ENCODE data around the gene RAB27B. TPM values are rescaled to one million over a fixed set of nuclear protein-coding genes. Genes with fewer than 3 reads are reported as not detected.

The RAB27B gene
- total and polyA plus RNA-seq, 2 donors (not counting 1 experiment from before 2014, with no cell fraction given) = 0.01 to 0.07 TPM

DNA sequence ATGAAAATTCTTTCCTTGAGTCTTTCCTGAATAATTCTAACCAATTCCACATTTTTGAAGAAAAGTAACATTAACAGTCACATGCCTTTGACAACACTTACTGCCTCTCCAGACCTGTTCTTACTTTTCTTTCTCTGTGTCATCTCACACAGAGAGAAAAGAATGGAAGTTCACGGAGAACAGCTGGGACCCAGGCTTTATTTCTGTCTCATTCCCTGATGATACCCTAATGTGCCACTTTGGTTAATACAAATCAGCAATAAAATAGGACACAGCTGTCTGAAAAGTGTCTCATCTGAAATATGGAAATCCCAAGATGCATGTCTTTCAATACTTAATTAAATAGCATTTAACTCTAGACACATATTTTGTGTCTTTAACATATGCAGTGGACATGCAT is 42.1 kb upstream of the RAB27B start:
- no peaks in the 10 kb centered on the region for H3K36me3 ChIP-seq (replicated peaks in 1 of 2; ENCODE audit: control extremely low read depth in 1 of 2, control insufficient read depth in 1 of 2, extremely low read depth in 1 of 2, insufficient read depth in 2 of 2, low read length in 1 of 2)
- Mint-ChIP-seq H3K4me1 (peaks cover 3% of the 10 kb centered on the region), H3K27me3 (peaks cover 9% of the 10 kb centered on the region), H3K4me3 (no peak overlapping the region), H3K27ac (no peak overlapping the region), H3K9me3 (ENCODE audit: insufficient read depth) (no peaks in the 10 kb centered on the region)
- H2AFZ ChIP-seq (ENCODE audit: insufficient read depth, low read depth, low read length, poor library complexity, severe bottlenecking) = no peak overlapping the region
- peaks cover 0 to 3% (median 0%) of the 10 kb centered on the region in 3 donors for H3K9me3 ChIP-seq (ENCODE audit: control extremely low read depth in 1 of 3, control insufficient read depth in 2 of 3, insufficient read depth in 1 of 3, low read length in 2 of 3)
- no peak overlapping the region for H3K4me2 ChIP-seq (replicated peaks; ENCODE audit: low read depth, low read length, poor library complexity, severe bottlenecking)
- no peaks in the 10 kb centered on the region for H3K79me2 ChIP-seq (ENCODE audit: control insufficient read depth, insufficient read depth, low read length)
- WGBS (ENCODE audit: insufficient coverage) = no CpG with 5 or more reads among the region's 1 CpG
- H4K20me1 ChIP-seq (ENCODE audit: control insufficient read depth, insufficient read depth, low read length, poor library complexity, severe bottlenecking) = no peaks in the 10 kb centered on the region
- no peak overlapping the region for H3K27ac ChIP-seq (ENCODE audit: low read length in 2 of 2)
- DNase-seq (no peak), ATAC-seq (ENCODE audit: low read depth) (no peak)
- ChIA-PET CTCF (no interaction called here), POLR2A (no interaction called here)
- TF ChIP-seq, protein P1, sequence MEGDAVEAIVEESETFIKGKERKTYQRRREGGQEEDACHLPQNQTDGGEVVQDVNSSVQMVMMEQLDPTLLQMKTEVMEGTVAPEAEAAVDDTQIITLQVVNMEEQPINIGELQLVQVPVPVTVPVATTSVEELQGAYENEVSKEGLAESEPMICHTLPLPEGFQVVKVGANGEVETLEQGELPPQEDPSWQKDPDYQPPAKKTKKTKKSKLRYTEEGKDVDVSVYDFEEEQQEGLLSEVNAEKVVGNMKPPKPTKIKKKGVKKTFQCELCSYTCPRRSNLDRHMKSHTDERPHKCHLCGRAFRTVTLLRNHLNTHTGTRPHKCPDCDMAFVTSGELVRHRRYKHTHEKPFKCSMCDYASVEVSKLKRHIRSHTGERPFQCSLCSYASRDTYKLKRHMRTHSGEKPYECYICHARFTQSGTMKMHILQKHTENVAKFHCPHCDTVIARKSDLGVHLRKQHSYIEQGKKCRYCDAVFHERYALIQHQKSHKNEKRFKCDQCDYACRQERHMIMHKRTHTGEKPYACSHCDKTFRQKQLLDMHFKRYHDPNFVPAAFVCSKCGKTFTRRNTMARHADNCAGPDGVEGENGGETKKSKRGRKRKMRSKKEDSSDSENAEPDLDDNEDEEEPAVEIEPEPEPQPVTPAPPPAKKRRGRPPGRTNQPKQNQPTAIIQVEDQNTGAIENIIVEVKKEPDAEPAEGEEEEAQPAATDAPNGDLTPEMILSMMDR (IDR thresholded peaks at IDR 0.05) = no peak
- no peak for TF ChIP-seq EZH2 (IDR thresholded peaks at IDR 0.05; ENCODE audit: borderline replicate concordance, insufficient read depth, low read depth, low read length, poor library complexity, severe bottlenecking)
- H3K4me1 ChIP-seq (ENCODE audit: control insufficient read depth in 2 of 2, insufficient read depth in 2 of 2, low read length in 2 of 2) = no peaks in the 10 kb centered on the region
- intact Hi-C loops (cut with micrococcal nuclease) = no loop called here
- H3K4me3 ChIP-seq (ENCODE audit: control extremely low read depth in 1 of 5, extremely low read depth in 1 of 5, insufficient read depth in 1 of 5, low read depth in 2 of 5, low read length in 4 of 5) = no peak overlapping the region
- H3K27me3 ChIP-seq (replicated peaks in 1 of 4; ENCODE audit: control extremely low read depth in 1 of 4, control insufficient read depth in 3 of 4, insufficient read depth in 4 of 4, low read length in 3 of 4) = no peaks in the 10 kb centered on the region
- H3K9ac ChIP-seq (ENCODE audit: low read length) = no peak overlapping the region

DNA sequence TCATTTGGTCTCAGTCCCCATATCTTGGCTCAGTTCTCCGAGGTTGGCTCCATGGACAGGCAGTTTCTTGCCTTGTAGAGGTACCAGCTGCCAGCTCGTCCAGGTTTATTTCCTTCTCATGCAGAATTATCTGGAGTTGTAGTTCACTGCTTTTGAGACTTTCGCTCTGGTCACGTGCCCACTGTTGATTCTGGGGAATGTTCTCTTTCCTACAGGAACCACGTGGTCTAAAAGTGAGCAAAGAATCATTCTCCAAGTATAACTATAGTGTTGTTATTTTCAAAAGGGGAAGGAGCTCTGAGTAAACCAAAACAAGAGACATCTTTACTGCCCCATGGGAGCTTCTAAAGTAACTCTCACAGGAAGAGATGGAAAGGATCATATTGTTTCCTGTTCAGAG is 41.2 kb upstream of the RAB27B start:
- H3K27ac ChIP-seq (ENCODE audit: low read length in 2 of 2) = no peak overlapping the region
- Mint-ChIP-seq H3K4me3 (no peak overlapping the region), H3K27ac (no peak overlapping the region), H3K27me3 (peaks cover 9% of the 10 kb centered on the region), H3K9me3 (ENCODE audit: insufficient read depth) (no peaks in the 10 kb centered on the region), H3K4me1 (peaks cover 3% of the 10 kb centered on the region)
- H3K36me3 ChIP-seq (replicated peaks in 1 of 2; ENCODE audit: control extremely low read depth in 1 of 2, control insufficient read depth in 1 of 2, extremely low read depth in 1 of 2, insufficient read depth in 2 of 2, low read length in 1 of 2) = no peaks in the 10 kb centered on the region
- WGBS (ENCODE audit: insufficient coverage) = 29% methylated on average over 2 of the region's 5 CpGs
- TF ChIP-seq EZH2 (IDR thresholded peaks at IDR 0.05; ENCODE audit: borderline replicate concordance, insufficient read depth, low read depth, low read length, poor library complexity, severe bottlenecking) = no peak
- TF ChIP-seq, protein P1 (IDR thresholded peaks at IDR 0.05) = no peak
- H3K9me3 ChIP-seq (ENCODE audit: control extremely low read depth in 1 of 3, control insufficient read depth in 2 of 3, insufficient read depth in 1 of 3, low read length in 2 of 3) = peaks cover 0 to 3% (median 0%) of the 10 kb centered on the region in 3 donors
- H2AFZ ChIP-seq (ENCODE audit: insufficient read depth, low read depth, low read length, poor library complexity, severe bottlenecking) = no peak overlapping the region
- no peak overlapping the region for H3K9ac ChIP-seq (ENCODE audit: low read length)
- H3K4me1 ChIP-seq (ENCODE audit: control insufficient read depth in 2 of 2, insufficient read depth in 2 of 2, low read length in 2 of 2) = no peaks in the 10 kb centered on the region
- intact Hi-C loops (cut with micrococcal nuclease) = no loop called here
- H3K27me3 ChIP-seq (replicated peaks in 1 of 4; ENCODE audit: control extremely low read depth in 1 of 4, control insufficient read depth in 3 of 4, insufficient read depth in 4 of 4, low read length in 3 of 4) = no peaks in the 10 kb centered on the region
- ATAC-seq (ENCODE audit: low read depth) = no peak
- ChIA-PET POLR2A (no interaction called here), CTCF (no interaction called here)
- no peaks in the 10 kb centered on the region for H4K20me1 ChIP-seq (ENCODE audit: control insufficient read depth, insufficient read depth, low read length, poor library complexity, severe bottlenecking)
- H3K79me2 ChIP-seq (ENCODE audit: control insufficient read depth, insufficient read depth, low read length) = no peaks in the 10 kb centered on the region
- DNase-seq = no peak
- H3K4me2 ChIP-seq (replicated peaks; ENCODE audit: low read depth, low read length, poor library complexity, severe bottlenecking) = no peak overlapping the region
- no peak overlapping the region for H3K4me3 ChIP-seq (ENCODE audit: control extremely low read depth in 1 of 5, extremely low read depth in 1 of 5, insufficient read depth in 1 of 5, low read depth in 2 of 5, low read length in 4 of 5)
